Measurements from ENCODE around the gene CPA3.

The CPA3 gene

DNA sequence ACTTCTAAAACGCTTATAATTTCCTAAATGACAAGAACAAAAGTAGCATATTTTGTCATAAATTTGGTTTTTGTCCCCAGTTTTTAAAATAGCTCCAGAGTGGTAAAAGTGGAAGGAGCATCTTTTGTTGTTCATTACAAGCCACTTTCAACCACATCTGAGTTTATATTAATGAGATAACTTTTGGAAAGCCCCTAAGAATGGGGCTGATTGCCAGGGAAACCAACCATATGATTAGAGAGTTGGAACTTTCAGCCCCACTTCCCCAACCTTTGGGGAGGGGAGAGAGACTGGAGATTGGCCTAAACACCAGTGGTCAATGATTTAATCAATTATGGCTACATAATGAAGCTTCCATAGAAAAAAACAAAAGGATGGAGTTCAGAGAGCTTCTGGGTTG, 57.4 kb downstream of the CPA3 start:
- no peak for DNase-seq

DNA sequence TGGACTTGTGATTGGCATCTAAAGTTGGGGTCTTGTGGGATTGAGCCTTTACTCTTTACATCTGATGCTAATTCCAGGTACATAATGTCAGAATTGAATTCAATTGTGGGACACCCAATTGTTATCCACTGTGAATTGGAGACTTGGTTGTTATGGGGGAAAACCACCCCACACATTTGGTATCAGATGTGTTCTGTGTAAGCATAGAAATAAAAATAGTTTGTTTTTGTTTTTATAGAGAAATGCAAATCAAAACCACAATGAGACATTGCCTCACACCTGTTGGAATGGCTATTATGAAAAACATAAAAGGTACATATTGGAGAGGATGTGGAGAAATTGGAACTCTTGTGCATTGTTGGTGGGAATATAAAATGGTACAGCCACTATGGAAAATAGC, 58.5 kb downstream of the CPA3 start:
- DNase-seq = no peak

DNA sequence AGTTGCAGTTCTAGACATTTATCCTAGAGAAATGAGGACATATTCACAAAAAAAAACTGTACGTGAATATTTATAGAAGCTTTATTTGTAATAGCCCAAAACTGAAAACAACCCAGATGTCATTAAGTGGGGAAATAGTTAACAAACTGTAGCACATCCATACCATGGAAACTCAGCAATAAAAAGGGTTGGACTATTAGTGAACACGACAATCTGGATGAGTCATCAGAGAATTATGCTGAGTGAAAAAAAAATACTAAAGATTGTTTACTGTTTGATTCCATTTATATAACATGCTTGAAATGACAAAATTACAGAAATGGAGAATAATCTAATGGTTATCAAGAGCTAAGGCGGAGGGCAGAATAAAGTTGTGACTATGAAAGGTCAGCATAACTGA, 59.5 kb downstream of the CPA3 start:
- DNase-seq = no peak

DNA sequence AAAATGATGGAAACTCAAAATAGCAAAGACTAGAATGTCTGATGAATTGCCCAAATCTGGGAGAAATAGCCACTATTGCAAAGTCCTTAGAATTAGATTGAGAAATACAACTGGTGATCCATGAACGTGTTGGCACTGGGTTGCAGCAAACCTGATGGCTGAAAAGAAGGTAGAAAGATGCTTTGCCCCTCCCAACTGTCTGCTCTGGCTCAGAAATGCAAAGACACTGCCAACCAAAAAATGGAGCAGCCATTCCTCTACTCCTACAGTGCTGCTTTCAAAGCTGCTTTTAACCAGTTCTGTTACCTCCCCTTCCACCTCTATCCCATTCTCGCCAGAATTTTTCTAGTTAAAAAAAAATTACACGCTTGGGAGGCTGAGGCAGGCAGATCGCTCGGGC, 60.7 kb downstream of the CPA3 start:
- DNase-seq = no peak

- no peak for DNase-seq
These were observed 65.7 kb downstream of the CPA3 start for GRCh38 chr3:148930752-148931151.

GRCh38 chr3:148931574-148931973, 66.5 kb downstream of the CPA3 start:
- no peak for DNase-seq

DNA sequence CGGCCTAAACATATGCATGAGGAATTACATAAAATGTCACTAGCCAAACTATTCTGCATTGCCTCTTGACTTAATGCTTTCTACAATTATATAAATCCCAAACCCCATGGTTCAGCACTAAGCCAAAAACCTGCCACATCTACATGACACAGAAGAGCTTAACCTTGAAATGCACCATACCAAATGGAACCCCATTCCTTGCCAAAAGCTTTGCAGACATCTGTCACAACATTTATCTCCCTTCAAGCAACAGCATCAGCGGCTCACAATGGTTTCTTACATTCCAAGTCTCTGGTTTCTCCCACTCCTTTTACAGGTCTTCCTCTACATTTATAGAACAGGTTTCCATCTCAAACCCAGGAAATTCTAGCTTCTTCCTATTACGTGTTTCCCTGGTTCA, 67.9 kb downstream of the CPA3 start:
- no peak for DNase-seq

DNA sequence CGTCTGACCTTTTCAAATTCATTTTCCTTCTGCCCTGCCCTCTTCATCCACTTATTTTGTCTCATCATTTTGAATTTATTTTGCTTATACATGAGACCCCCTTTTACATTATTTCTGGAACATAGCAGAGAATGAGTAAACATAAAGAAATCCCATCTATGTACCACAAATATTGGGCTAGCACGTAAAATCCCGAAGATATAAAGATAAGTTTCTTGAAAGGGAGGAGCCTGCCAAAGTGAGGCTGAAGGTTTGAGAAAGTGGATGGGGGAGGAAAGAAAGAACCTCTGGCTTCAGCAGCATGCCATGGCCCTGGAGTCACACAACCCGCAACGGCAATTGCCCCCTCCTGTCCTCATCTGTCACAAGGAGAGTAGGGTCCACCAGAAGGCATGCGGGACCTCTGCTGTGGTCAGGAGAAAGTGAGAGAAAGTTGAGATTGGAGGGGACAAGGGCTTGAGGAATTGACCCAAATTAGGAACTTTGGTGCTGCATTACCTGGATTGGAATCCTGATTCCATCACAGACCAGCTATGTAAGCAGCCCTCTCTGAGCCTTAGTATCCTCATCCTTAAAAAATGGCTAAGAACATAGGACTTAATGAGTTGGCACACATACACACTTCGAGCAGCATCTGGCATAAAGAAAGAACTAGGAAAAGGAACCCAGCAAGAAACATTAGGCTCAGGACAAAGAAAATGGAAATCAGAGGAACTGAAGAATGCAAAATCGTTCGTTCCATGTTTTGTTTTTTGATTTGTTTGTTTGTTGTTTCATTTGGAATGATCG, 72.6 kb downstream of the CPA3 start:
- no peak for DNase-seq

DNA sequence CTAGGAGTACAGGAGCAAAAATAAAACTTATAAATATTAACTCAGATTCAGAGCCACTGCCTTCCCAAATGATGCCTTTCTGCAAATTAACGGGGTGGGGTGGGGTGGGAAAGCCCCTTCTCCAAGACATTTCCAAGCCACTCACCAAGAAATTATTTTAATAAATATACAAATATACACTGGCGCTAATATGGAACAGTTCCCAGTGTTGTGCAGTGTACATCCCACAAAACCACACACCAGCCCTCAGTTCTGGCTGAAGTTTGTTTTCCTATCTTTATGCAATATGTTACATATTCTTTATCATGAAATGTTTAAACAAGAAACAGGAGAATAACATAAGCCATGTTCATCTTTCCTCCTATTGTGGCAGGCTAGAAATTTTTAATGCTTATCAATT, 73.2 kb downstream of the CPA3 start:
- DNase-seq = no peak

GRCh38 chr3:148938936-148939335, 73.8 kb downstream of the CPA3 start:
- DNase-seq = no peak

DNA sequence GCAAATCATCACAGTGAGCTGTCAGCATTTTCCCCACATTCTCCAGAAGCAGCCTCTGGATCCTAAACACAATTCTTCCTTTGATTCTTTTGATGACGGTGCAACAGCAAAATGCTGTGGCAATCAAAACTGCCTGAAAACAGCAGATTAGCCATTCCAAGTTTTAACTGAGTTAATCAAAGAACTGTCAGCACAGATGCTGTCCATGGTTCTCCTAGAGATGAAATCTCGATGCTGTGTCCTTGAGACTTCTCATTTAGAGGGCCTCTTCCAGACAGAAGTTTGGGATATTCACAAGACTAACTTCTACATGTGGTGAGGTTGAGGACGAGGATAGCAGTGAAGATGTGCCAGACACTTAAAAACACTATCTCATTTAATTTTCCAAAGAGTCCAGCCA, 75.9 kb downstream of the CPA3 start:
- no peak for DNase-seq

DNA sequence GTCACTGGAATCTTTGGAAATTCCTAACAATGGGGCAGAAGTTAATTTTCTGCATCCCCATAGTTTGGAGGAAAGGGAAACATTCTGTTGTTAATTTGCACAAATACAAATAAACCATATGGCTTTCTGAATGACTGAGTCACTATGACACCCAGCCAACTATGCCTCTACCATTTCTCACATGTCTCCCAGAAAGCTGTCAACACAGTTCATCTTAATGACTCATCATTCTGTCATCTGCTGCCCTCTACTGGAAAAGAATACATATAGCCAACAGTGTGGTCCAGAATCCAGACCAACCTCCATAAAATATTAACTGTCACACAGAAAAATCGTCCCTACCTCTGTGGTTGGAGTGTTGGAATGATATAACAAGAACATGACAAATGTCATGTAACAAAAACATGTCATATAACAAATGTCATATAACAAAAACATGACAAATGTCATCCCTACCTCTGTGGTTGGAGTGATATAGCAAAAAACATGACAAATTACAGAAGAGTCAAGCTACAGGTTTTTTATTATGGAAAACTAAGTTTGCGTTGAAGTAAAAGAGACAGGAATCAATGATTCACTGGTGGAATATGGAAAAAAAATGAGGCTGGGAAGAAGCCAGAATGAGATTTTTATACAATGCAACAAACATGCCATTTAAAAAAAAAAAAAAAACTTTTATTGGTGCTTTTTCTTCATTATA, 78.6 kb downstream of the CPA3 start:
- DNase-seq = peak; percentile 89 to 94

GRCh38 chr3:148945116-148945515, 80.0 kb downstream of the CPA3 start:
- no peak for DNase-seq
